Measurements from ENCODE around the gene ATXN1. TPM values are rescaled to one million over a fixed set of nuclear protein-coding genes. Genes with fewer than 3 reads are reported as not detected.
"Not testable (repeated sequence)": the region's sequence is repeated elsewhere in the genome, so short reads cannot be mapped to it uniquely, and the experiment has no call there.

ATXN1 gene
- total RNA-seq, 1 donor from 2014 or later, result 69.1 TPM

DNA sequence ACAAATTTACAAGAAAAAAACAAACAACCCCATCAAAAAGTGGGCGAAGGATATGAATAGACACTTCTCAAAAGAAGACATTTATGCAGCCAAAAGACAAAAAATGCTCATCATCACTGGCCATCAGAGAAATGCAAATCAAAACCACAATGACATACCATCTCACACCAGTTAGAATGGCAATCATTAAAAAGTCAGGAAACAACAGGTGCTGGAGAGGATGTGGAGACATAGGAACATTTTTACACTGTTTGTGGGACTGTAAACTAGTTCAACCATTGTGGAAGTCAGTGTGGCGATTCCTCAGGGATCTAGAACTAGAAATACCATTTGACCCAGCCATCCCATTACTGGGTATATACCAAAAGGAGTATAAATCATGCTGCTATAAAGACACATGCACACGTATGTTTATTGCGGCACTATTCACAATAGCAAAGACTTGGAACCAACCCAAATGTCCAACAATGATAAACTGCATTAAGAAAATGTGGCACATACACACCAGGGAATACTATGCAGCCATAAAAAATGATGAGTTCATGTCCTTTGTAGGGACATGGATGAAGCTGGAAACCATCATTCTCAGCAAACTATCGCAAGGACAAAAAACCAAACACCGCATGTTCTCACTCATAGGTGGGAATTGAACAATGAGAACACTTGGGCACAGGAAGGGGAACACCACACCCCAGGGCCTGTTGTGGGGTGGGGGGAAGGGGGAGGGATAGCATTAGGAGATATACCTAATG is 58.5 kb downstream of the ATXN1 start:
- not testable (repeated sequence) for H3K4me3 Mint-ChIP-seq (ENCODE audit: low read depth); H3K27ac Mint-ChIP-seq

DNA sequence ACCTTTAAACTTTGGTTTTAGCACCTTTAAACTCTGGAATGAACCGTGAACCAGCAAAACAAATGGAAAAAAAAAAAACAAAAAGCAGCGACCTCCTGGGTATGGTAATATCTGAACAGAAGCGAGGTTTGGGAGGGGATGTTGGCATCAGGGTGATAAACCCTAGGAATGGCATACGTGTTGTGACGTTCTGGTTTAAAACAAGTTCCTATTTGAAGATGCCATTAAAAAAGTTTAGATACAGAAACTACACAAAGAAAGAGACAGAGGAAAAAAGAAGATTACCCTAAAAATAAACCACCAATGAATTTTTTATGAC is 60.4 kb downstream of the ATXN1 start:
- Mint-ChIP-seq H3K9me3 (peaks cover 3% of the 10 kb centered on the region), H3K36me3 (ENCODE audit: low read depth) (peaks cover 32% of the 10 kb centered on the region), H3K27ac (peak overlapping the region; percentile 95), H3K4me3 (ENCODE audit: low read depth) (peak overlapping the region; percentile 80), H3K4me1 (ENCODE audit: low read depth) (peaks cover 75% of the 10 kb centered on the region), H3K27me3 (ENCODE audit: low read depth) (no peaks in the 10 kb centered on the region)
- no peak for DNase-seq (ENCODE audit: low spot score)
- intact Hi-C loops (cut with micrococcal nuclease), result no loop called here

More for the DNA sequence above, 58.5 kb downstream of the ATXN1 start:
- H3K27me3 Mint-ChIP-seq (ENCODE audit: low read depth); H3K9me3 Mint-ChIP-seq; DNase-seq (ENCODE audit: low spot score); intact Hi-C loops (cut with micrococcal nuclease): not testable (repeated sequence)
- H3K36me3 Mint-ChIP-seq (ENCODE audit: low read depth), result peaks cover 42% of the 10 kb centered on the region
- H3K4me1 Mint-ChIP-seq (ENCODE audit: low read depth), result peaks cover 73% of the 10 kb centered on the region

DNA sequence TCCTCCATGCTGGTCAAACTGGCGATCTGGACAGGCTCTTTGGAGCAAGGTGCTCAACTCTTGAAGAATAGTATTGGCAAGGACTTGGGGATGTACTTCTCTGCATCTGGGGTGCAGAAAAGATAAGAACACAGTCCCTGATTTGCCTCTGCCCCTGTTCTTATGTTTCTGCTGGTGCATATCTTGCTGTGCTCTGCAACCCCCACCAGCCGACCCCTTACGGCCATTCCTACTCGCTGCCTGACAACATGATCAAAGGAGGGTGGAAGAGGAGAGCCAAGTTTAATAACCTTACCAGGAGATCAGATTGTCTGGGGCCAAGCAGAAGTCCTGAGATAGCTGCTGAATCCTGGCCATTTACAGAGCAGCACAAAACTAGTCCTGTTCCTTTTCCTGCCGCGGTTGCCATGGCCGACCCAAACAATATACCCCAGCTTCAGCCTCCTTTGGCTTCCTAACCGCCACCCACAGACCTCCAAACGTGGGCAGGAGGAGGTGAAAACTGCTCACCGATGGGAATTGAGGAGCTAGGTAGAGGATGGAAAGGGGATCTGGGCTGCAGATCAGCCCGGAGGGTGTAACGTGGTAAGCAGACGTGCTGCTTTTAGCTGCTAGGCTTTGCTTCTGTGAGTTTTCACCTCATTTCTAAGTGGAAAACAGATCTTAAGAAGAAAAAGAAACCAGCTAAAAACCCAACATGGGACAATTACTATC is 60.9 kb downstream of the ATXN1 start:
- Mint-ChIP-seq H3K27me3 (ENCODE audit: low read depth) (no peaks in the 10 kb centered on the region), H3K4me3 (ENCODE audit: low read depth) (peak overlapping the region; percentile 80), H3K9me3 (peaks cover 3% of the 10 kb centered on the region), H3K27ac (peak overlapping the region; percentile 95), H3K4me1 (ENCODE audit: low read depth) (peaks cover 74% of the 10 kb centered on the region), H3K36me3 (ENCODE audit: low read depth) (peaks cover 28% of the 10 kb centered on the region)
- intact Hi-C loops (cut with micrococcal nuclease), result no loop called here
- no peak for DNase-seq (ENCODE audit: low spot score)

DNA sequence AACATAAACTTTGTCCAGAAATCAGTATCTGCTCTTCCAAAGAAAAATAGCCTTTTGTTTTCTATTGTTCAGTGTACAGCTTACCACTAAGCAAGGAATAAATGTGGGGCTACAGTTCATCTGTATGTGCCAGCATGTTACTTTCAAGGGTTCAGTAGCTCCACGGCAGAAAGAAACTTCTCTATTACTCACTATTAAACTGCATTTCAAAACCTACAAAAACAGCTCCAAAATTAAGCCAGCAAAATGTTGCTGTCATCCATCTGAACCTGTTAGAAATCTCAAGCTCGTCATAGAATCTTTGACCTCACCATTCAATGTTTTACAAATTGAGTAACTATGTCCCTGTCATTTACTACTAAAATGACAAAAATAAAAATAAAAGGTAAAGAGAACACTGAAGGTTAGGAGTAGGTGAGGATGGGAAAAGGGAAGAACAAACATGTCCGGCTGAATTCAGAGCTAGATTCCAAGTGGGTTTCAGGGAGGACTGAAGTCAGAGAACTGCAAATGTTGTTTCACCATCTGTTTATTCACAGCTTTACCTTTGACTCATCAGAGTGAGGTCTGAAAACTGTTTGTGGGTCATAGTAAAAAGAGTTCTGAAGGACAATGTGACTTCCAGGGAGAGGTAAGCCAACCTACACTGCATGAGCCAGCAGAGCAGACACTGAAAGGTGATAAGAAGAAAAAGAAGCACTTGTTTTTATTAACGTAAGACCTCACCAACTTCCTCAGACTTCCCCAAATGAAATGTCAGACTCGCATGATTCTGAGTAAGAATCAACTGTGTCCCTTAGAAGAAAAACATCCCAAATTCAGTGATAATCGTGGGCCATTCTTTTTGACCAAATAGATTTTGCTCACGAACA is 62.0 kb downstream of the ATXN1 start:
- peak overlapping the region; percentile 80 for H3K4me3 Mint-ChIP-seq (ENCODE audit: low read depth)
- no peak for DNase-seq (ENCODE audit: low spot score)

DNA sequence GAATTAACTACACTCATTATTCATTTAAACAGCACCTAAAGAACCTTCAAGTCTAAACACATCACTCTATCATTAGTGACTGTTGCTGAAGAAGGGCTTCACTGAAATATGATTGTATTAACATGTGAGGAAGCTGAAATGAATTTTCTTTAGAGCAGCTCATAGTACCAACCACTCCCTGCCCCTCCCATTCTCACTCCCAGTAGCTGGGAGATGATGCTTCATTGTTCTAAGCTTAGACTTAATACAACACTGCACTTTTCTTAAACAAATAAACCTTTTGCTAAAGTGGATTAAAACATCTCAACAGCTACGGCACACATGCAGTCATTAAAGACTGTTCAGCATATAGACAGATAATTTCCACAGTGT is 63.1 kb downstream of the ATXN1 start:
- peaks cover 72% of the 10 kb centered on the region for H3K4me1 Mint-ChIP-seq (ENCODE audit: low read depth)
- no peak for DNase-seq (ENCODE audit: low spot score)
- peaks cover 37% of the 10 kb centered on the region for H3K36me3 Mint-ChIP-seq (ENCODE audit: low read depth)
- peak overlapping the region; percentile 18 for H3K4me3 Mint-ChIP-seq (ENCODE audit: low read depth)
- no peaks in the 10 kb centered on the region for H3K27me3 Mint-ChIP-seq (ENCODE audit: low read depth)
- peak overlapping the region; percentile 95 for H3K27ac Mint-ChIP-seq
- H3K9me3 Mint-ChIP-seq, result peaks cover 7% of the 10 kb centered on the region
- intact Hi-C loops (cut with micrococcal nuclease), result loop anchor here (2.0 to 10.0 kb wide), 3 partner anchors 63 to 923 kb away; partner anchors contain the start of gene ATXN1

More for the DNA sequence above, 62.0 kb downstream of the ATXN1 start:
- intact Hi-C loops (cut with micrococcal nuclease), result loop anchor here (1.0 to 10.0 kb wide), 6 partner anchors 9 to 924 kb away; partner anchors contain the start of gene ATXN1
- H3K27me3 Mint-ChIP-seq (ENCODE audit: low read depth), result no peaks in the 10 kb centered on the region
- H3K4me1 Mint-ChIP-seq (ENCODE audit: low read depth), result peaks cover 73% of the 10 kb centered on the region
- H3K27ac Mint-ChIP-seq, result peak overlapping the region; percentile 95
- peaks cover 7% of the 10 kb centered on the region for H3K9me3 Mint-ChIP-seq
- H3K36me3 Mint-ChIP-seq (ENCODE audit: low read depth), result peaks cover 29% of the 10 kb centered on the region

DNA sequence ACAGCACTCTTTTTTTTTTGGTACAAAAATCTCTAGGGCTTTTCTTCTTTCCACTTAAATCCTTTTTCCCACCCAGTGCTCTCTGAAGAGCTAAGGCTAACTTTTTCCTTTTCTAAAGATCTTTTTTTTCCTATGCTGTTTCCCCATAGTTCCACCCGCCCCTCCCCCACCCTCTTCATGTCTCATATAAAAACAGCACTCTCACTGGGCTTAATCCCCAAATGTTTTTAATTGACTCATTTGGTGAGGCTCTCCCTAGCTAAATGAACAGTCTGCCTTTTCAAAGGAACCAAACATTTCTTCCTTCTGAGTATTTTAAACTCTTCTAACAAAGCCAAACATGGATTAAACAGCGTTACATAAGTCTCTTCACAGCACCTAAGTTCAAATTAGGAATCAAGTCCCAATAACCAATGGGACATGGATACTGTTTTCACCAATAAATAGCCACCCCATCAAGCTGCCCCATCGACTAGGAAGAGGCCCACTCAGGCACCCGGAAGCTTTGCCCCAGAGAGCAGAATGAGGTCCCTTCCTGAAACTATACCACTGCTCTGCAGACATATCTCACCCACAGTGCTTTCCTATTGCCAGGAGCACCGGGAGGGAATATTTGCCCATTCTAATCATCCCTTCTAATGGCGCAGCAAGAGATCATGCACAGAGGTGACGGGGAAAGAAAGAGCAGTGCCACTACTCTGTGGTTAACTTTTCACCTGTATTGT is 63.7 kb downstream of the ATXN1 start:
- Mint-ChIP-seq H3K36me3 (ENCODE audit: low read depth) (peaks cover 35% of the 10 kb centered on the region), H3K4me1 (ENCODE audit: low read depth) (peaks cover 75% of the 10 kb centered on the region), H3K4me3 (ENCODE audit: low read depth) (peak overlapping the region; percentile 18), H3K27me3 (ENCODE audit: low read depth) (no peaks in the 10 kb centered on the region), H3K9me3 (peaks cover 7% of the 10 kb centered on the region), H3K27ac (peak overlapping the region; percentile 95)
- intact Hi-C loops (cut with micrococcal nuclease), result loop anchor here (2.0 to 10.0 kb wide), 3 partner anchors 63 to 923 kb away; partner anchors contain the start of gene ATXN1
- DNase-seq (ENCODE audit: low spot score), result no peak

DNA sequence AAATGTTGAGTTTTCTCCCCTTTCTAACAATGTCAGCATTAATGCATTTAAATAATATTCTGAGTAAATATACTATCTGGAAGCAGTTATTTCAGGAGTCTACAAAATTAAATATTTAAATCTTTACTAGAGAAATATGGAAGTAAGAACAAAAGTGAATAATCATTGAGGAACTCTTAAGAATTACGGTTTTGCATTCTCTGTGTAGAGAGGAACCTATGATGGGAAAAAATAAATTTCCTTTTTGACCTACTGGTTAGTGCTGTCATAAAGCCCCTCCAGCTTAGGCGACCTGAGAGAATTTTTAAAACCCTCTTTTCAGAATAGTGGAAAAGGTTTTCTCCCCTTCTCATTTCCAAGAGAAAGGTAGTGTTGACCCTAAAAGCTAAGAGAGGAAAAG is 64.8 kb downstream of the ATXN1 start:
- H3K27ac Mint-ChIP-seq, result no peak overlapping the region
- intact Hi-C loops (cut with micrococcal nuclease), result loop anchor here (10.0 kb wide), 2 partner anchors 258 to 922 kb away; no protein-coding TSS in a partner anchor
- H3K4me3 Mint-ChIP-seq (ENCODE audit: low read depth), result no peak overlapping the region
- H3K36me3 Mint-ChIP-seq (ENCODE audit: low read depth), result peaks cover 30% of the 10 kb centered on the region
- H3K9me3 Mint-ChIP-seq, result peaks cover 5% of the 10 kb centered on the region
- DNase-seq (ENCODE audit: low spot score), result no peak
- H3K27me3 Mint-ChIP-seq (ENCODE audit: low read depth), result no peaks in the 10 kb centered on the region
- peaks cover 78% of the 10 kb centered on the region for H3K4me1 Mint-ChIP-seq (ENCODE audit: low read depth)

DNA sequence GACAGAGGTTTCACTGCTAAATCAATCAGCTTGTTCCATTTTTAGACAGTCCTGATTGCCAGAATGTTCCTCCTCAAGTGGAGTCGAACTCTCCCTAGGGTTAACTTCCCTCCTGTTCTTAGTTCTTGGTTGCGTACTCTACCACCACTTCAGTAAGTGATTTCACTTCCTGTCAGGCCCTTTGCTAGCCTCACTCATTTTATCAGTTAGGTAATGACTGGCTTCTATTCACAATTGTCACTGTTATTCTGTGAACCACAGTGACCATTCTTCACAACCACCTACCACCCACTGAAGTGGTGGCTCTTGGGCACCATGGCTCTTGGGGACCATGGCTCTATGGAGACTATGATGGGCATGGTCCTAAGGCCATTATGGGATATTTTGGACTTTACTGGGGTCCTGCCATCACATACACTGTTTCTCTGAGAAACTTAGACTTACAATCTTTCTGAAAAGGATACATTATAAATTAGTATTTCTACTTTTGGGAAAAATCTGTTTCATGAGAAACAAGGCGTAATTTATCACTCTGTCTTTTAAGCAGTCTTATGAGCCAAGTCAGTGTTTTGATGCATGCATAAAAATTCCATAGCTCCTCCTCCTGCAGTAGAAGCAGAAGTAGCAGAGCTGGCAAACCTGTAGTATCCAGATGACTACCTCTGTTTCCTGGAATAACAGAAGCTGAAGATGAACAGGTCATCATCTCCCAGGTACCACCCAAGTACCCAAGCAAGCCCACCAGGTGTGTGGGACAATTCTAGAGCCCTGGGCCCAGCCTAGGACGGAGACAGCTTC is 66.3 kb downstream of the ATXN1 start:
- Mint-ChIP-seq H3K4me3 (ENCODE audit: low read depth) (no peak overlapping the region), H3K27ac (peak overlapping the region; percentile 84), H3K36me3 (ENCODE audit: low read depth) (peaks cover 25% of the 10 kb centered on the region), H3K27me3 (ENCODE audit: low read depth) (no peaks in the 10 kb centered on the region), H3K9me3 (peaks cover 4% of the 10 kb centered on the region), H3K4me1 (ENCODE audit: low read depth) (peaks cover 78% of the 10 kb centered on the region)
- intact Hi-C loops (cut with micrococcal nuclease), result loop anchor here (5.0 to 10.0 kb wide), 3 partner anchors 103 to 920 kb away; no protein-coding TSS in a partner anchor
- DNase-seq (ENCODE audit: low spot score), result no peak

DNA sequence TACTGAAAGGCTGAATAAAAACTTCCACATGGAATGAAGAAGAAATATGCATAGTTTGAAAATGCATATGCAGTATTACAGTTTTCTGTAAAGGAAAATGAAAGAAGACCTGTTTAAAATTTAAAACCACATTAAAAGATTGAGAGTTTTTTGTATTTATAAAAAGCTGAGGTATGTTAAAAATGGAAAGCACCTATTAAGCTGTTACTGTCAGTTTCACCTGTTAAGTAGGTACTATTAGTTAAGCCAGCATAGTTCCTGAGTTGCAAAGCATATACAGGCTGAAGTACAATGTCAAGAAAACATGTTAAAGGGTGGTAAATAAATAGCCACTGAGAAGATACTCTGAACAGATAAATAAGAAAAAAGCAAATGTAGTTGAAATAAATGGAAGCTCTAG is 69.9 kb downstream of the ATXN1 start:
- DNase-seq (ENCODE audit: low spot score), result no peak
- peaks cover 76% of the 10 kb centered on the region for H3K4me1 Mint-ChIP-seq (ENCODE audit: low read depth)
- H3K27me3 Mint-ChIP-seq (ENCODE audit: low read depth), result no peaks in the 10 kb centered on the region
- peaks cover 4% of the 10 kb centered on the region for H3K9me3 Mint-ChIP-seq
- intact Hi-C loops (cut with micrococcal nuclease), result loop anchor here (2.0 to 10.0 kb wide), 5 partner anchors 13 to 917 kb away; no protein-coding TSS in a partner anchor
- H3K27ac Mint-ChIP-seq, result peak overlapping the region; percentile 93
- peaks cover 33% of the 10 kb centered on the region for H3K36me3 Mint-ChIP-seq (ENCODE audit: low read depth)
- peak overlapping the region; percentile 27 for H3K4me3 Mint-ChIP-seq (ENCODE audit: low read depth)

DNA sequence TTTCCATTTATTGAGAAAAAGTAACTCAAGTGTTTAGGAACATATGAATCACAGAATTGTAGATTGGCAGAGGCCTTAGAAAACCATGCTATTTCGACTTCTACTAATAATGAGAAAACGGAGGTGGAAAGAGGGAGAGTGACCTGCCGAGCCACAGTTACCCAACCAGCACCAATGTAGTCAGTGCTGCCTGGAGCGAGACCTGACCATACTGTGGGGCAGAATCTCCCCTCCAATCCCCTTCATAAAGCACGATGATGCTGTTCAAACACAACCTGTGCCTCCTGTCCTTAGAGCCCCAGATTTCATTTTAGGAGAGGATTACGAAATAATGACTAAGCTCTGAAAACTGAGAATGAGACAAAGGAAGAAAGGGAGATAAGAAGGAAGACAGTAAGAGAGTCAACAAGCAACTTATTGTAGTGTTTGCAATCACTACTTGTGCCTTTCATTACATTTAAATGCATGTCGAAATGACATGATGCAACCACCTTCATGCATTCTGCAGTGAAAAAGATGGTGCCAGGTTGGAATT is 70.6 kb downstream of the ATXN1 start:
- intact Hi-C loops (cut with micrococcal nuclease), result loop anchor here (1.0 to 10.0 kb wide), 10 partner anchors 9 to 916 kb away; no protein-coding TSS in a partner anchor
- Mint-ChIP-seq H3K27ac (peak overlapping the region; percentile 93), H3K4me3 (ENCODE audit: low read depth) (peak overlapping the region; percentile 51), H3K27me3 (ENCODE audit: low read depth) (no peaks in the 10 kb centered on the region), H3K9me3 (peaks cover 4% of the 10 kb centered on the region), H3K4me1 (ENCODE audit: low read depth) (peaks cover 76% of the 10 kb centered on the region), H3K36me3 (ENCODE audit: low read depth) (peaks cover 30% of the 10 kb centered on the region)
- DNase-seq (ENCODE audit: low spot score), result no peak

Measured in activated T-helper 2 cell treated with anti-CD3 and anti-CD28 coated beads, Interferon-gamma antibody, Interleukin-2, Interleukin-4, amounts not matched to agents 10 μg/mL and 5 μg/mL and 100 μg/mL, durations not matched to agents 14 hours and 24 hours and 36 hours (primary cell).